ENCODE data around the gene SLC17A9. TPM values are rescaled to one million over a fixed set of nuclear protein-coding genes. Genes with fewer than 3 reads are reported as not detected.
"Not testable (repeated sequence)": the region's sequence is repeated elsewhere in the genome, so short reads cannot be mapped to it uniquely, and the experiment has no call there.

Gene SLC17A9
- total RNA-seq, 1 experiment from 2014 or later: not detected

DNA sequence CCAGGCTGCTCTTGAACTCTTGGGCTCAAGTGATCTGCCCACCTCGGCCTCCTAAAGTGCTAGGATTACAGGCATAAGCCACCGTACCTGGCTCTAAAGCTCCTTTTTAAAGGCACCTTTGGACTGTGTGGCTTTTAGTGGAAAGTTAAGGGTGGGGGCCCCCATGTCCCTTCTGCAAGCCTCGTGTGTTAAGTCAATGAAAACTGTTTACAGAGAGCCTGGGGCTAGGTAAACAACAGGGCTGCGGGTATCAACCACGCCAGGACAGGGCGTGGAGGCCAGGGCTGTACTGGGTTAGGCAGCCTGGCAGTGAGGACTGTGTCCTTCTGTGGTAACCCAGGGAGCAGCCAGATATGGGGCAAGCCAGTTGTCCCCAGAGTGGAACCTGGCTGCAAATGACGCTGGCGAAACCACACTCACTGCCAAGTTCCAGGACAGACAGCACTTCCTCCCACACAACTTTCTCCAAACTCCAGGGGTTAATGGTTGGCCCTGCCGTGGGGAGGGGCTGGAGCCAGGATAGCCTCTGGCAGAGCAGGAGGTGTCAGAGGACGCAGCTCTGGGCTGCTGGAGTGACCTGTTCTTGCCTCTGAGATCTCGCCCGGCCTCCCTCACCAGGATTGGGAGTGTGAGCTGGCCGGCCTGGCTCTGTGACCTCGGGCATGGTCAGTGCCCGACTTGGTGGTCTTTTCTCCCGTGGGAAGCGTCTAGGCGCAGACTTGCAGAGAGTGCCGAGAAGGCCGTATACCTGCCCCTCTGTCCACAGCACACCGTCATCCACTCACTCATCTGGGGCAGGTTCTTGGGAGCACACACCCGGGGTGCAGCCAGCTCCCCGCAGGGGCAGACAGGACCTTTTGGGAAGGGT, 3.2 kb downstream of the SLC17A9 start:
- DNase-seq (ENCODE audit: low read depth): no peak

DNA sequence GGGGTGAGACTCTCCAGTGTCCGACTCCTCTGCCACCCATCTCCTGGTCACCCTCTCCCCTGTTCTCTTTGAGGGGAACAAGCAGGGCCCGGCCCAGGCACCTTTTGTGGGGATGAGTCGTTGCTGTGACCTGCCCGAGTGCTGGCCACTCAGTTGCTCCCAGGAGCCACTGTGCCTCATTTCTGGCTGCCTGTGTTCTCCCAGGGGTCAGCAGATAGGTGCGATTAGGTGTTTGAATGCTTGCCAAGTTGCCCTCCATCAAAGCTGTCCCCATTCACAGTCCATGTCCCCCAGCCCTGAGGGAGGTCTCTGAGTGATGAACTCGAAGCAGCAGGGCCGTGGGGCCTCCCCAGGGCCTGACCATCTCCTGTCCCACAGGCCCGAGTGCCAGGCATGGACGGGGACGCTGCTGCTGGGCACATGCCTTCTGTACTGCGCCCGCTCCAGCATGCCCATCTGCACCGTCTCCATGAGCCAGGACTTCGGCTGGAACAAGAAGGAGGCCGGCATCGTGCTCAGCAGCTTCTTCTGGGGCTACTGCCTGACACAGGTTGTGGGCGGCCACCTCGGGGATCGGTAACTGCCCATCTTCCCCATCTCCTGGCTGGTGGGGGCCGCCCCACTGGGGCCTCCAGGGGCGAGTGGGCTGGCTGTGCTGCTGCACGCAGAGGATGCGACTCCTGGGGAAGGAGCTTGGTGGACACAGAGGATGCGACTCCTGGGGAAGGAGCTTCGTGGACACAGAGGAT, 4.1 kb downstream of the SLC17A9 start:
- DNase-seq (ENCODE audit: low read depth): no peak

DNA sequence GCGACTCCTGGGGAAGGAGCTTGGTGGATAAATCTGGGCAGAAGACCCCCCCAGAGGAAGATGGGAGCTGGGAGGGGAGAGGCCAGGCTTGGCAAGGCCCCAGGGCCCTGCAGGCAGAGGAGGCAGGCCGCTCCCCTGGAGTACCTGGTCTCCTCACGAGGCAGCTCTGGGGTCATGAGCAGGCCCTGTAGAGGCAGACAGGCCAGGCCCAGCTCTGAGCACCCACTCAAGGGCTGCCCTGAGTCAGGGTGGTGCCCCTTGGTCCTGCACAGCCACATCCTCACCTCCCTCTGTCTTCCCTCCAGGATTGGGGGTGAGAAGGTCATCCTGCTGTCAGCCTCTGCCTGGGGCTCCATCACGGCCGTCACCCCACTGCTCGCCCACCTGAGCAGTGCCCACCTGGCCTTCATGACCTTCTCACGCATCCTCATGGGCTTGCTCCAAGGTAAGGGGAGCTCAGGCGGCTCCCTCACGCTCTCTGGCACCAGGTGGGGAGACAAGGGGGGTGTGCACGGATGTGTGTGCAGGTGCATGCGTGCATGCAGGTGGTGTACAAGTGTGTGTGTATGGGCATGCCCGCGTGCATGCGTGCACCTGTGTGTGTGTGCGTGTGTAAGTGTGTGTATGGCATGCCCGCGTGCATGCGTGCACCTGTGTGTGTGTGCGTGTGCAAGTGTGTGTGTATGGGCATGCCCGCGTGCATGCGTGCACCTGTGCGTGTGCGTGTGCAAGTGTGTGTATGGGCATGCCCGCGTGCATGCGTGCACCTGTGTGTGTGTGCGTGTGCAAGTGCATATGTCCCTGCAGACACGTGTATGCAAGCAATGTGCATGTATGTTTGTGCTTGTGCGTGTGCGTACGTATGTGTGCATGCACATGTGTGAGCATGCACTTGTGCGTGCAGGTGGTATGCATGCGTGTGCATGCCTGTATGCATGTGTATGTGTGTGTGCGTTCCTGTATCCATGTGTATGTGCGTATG, 4.9 kb downstream of the SLC17A9 start:
- no peak for DNase-seq (ENCODE audit: low read depth)

DNA sequence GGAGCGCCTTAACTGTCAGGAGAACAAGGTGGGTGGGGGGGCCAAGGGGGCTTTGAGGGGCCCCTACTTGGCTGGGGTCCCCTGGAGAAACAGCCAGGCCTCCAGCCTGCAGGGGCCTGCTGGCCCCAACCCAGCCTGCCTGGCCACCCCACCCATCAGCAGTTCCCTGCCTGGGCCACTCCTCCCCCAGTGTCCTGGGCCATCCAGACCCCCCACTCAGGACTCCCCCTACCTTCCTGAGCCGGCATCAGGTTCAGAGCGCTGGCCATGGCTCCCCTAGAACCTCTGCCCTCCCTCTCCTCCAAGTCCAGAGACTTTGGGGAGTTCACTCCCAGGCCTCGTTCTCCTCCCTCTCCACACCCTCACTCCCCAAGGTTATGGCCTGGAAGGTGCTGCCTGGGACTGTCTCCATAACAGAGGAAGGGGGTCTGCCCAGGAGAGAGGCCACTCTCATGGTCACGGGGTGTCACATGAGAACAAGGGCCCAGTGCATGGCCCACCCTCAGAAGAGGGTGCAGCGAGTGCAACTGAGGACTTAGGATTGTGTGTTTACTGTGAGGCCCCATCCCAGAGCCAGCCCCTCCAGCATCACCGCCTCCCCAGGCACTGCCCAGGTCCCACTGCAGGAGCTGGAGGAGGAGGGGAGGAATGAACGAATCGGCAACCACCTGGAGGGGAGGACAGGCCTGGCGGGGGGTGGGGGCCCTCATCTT, 6.0 kb downstream of the SLC17A9 start:
- DNase-seq (ENCODE audit: low read depth): no peak

DNA sequence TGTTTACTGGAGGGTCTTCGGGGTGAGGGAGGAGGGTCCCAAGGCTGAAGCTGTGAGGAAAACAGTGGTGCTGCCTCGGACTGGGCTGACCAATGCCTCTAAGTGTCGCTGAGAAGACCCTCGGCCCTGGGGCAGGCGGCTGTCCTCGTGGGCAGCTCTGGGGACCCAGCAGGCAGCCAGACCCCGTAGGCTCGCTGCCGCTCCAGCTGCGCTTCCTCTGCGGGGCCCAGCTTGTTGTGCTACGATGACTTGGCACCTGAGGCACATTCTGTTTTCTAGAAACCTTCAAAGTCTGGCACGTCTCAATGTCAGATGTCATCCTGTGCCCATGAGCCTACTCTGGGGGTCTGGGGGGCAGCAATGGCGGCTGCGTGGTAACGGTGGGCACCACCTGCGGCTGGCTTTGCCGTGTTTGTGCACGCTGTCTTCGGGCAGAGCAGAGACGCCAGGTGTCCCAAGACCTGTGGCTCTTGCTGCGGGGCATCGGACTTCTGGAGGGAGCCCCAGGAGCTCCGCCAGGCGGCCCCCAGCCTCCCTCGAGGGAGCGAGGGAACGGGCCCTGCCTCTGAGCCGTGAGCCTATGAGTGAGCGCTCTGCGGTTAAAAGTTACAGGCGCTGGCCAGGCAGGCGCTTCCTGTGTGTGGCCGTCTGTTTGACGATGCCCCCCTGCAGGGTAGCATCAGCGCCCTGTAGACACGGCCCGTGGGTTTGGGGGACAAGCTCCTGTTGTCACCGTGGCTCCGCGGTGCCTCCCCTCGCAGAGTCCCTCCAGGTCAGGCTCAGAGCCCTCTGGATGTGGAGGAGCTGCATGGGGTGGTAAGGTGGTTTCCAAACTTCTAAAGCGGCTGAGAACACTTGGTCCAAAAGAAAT, 6.8 kb downstream of the SLC17A9 start:
- DNase-seq (ENCODE audit: low read depth): no peak

DNA sequence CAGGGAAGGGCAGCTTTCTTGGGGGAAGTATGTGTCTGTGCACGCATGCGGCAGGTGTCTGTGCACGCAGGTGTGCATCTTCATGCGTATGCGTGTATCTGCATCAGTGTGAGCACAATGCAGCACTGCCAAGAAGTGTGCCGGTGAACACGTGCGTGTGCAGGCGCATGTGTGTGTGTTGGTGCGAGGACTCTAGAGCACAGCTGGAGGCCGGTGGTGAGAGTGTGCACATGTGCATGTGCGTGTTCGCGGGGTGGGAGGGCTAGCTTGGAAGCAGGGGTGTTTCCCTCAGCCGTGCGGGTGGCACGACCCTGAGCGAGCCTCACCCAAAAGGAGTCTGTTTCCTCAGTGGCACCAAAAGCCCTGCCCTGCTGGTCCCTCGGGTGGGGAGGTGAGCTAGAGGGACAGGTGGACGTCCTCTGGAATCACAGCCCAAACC, 7.5 kb downstream of the SLC17A9 start:
- no peak for DNase-seq (ENCODE audit: low read depth)

DNA sequence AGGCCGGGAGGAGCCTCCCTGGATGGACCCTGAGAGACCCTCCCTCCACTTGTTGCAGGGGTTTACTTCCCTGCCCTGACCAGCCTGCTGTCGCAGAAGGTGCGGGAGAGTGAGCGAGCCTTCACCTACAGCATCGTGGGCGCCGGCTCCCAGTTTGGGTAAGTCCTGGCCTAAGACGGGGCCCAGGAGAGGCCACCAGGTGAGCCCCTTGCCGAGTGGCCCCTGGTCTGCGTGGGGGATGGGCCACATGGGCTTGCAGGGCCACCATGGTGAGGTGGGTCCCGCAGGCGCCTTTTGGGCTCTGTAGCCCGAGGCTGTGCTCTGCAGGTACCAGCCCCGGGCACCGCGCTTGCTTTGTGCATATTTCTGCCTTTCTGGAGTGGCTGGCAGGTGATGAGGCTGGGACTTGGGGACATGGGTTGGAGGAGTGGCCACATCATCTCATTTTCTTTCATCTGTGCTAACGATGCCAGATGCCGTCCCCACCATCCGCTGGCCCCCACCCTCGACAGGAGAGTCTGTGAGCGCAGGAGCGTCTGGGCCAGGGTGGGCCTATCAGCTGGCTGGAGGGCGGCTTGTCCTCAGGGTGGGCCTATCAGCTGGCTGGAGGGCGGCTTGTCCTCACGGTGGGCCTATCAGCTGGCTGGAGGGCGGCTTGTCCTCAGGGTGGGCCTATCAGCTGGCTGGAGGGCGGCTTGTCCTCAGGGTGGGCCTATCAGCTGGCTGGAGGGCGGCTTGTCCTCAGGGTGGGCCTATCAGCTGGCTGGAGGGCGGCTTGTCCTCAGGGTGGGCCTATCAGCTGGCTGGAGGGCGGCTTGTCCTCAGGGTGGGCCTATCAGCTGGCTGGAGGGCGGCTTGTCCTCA, 8.2 kb downstream of the SLC17A9 start:
- DNase-seq (ENCODE audit: low read depth): not testable (repeated sequence)

DNA sequence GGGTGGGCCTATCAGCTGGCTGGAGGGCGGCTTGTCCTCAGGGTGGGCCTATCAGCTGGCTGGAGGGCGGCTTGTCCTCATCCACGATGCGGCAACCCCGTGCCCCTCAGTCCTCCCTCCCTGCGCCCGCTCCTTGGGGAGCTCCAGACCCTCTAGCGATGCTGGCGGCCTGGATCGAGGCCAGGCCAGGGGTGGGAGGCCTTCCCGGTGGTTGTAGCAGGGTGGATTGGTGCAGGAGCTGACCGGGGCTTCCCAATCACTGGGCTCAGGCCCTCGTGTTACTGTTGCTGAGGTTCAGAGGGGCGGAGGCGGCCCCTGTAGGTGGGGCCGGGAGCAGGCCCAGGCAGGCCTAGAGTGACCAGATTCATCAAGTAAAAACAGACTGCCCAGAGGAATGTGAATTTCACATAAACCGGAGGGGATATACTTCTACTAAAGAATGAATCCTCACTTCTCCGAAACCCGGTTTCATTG, 8.8 kb downstream of the SLC17A9 start:
- DNase-seq (ENCODE audit: low read depth): no peak

DNA sequence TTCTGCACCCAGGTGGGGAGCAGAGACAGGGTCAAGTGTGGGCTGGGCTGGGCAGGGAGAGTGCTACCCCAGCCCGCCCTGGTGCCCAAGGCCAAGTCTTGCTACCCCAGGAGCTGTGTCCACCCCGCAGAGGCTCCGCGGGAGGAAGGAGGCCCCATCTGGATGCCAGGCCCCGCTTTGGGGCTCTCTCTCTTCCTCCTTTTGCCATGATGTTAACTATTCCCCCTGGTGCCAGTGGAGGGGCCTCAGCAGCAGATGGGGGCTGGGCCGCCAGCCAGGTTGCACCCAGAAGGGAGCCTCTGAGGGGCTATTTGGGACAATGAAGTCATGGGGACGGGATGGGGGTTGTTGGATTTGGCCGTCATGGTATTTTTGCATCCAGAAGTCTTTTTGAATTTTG, 9.3 kb downstream of the SLC17A9 start:
- no peak for DNase-seq (ENCODE audit: low read depth)

DNA sequence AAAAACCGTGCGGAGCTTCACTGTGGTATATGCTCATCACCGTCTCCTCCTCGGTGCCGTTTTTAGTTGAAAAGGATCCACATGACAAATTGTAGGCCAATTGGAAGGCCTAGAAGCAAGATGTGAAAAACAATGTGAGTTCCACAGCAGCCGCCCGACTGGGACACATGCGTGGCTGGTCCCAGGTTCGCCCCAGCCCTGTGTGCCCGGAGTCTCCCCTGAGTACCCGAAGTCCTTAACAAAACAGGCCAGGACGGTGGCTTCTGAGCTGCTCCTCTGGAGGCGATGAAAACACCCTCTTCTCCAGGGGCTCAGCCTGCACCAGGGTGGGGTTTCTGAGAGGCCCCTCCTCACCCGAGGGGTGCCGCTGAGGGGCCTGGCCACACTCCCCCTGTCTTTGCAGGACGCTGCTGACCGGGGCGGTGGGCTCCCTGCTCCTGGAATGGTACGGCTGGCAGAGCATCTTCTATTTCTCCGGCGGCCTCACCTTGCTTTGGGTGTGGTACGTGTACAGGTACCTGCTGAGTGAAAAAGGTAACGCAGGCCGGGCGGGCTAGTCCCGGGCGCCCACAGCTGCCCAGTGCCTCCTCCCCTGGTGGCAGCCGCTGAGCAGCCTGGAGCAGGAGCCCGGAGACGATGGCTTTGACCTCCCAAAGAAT, 9.8 kb downstream of the SLC17A9 start:
- no peak for DNase-seq (ENCODE audit: low read depth)

DNA sequence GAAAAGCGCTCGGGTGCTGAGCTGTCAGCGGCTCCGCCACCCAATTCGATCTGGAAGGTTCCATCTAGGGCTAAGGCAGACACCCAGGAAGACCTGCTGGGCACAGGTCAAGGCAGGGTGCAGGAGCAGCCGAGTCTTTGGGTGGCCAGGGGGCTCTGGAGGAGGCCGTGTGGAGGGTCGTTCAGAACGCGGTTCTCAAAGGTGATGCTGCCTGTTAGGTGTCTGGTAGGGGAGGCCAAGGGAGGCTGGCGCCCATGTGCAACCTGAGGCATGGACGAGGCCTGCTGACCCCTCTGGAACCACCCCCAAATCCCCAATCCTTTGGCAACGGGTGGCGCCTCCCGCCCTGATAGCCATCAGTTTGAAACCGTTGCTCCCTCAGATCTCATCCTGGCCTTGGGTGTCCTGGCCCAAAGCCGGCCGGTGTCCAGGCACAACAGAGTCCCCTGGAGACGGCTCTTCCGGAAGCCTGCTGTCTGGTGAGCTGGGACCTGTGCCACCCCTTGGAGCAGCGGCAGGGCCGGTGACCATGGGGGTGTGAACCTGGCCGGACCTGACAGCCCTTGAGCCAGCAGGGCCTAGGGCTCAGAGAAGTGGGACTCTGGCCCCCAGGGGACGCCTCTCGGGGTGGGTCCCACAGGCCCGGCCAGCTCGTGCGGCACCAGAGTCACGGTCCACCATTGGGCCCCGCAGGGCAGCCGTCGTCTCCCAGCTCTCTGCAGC, 10.5 kb downstream of the SLC17A9 start:
- DNase-seq (ENCODE audit: low read depth): no peak

DNA sequence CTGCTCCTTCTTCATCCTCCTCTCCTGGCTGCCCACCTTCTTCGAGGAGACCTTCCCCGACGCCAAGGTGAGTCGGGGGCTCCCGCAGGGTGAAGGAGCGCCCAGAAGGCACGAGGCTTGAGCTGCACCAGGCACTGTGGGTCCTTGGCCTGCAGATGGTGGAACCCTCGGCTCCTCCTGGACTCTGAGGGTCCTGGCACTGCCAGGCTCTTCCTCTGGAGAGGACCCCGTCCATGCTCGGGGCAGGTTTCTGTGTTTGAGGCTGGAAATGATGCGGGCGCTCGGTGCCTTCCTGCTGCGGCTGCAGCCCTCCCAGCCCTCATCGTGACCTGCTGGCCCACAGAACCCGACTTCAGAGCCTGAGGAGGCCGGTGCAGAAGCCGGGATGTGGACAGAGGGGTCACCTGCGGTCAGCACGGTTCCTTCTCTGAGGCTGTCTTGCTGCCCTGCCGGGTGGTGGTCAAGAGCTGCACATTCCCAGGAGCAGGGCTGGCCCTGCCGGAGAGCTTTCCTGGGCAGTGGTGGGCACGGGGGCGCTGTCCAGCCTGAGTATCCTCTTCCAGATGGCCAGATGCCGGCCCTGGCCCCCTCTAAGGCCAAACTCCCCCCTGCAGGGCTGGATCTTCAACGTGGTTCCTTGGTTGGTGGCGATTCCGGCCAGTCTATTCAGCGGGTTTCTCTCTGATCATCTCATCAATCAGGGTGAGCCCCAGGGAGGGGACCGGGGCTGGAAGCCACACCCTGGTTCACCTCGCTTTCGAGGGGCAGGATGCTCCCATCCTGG, 11.3 kb downstream of the SLC17A9 start:
- DNase-seq (ENCODE audit: low read depth): no peak

DNA sequence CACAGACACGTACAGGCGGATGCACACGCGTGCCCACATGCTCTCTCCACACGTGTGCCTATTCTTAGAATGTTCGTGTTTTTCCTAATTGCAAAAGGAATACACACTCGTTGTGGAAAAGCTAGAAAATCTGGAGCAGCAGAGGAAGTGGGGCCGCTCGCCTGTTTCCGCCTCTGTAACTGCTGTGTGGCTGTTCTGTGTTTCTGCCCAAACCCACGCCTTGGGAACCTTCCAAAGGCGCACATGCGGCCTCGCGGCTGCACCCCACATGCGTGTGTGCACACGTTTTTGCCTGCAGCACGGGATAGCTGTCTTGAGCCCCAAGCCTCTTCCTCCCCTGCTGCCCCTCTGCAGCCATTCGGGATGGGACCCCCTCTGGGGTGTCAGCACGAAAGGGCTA, 12.2 kb downstream of the SLC17A9 start:
- no peak for DNase-seq (ENCODE audit: low read depth)

DNA sequence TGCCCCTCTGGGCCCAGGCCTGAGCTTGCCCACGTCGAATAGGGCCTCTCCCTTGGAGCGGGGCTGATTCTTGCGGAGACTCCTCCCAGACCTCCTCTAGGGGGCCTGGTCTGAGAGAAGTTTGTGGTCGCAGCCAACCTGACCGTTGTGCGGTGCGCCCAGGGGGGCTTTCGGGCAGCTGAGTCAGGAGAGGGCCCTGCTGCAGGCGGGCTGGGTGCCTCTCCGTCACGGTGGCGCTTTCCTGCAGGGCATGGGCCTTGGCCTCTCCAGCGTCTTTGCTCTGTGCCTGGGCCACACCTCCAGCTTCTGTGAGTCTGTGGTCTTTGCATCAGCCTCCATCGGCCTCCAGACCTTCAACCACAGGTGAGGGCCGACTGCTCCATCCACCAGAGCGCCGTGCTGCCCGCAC, 12.9 kb downstream of the SLC17A9 start:
- no peak for DNase-seq (ENCODE audit: low read depth)

DNA sequence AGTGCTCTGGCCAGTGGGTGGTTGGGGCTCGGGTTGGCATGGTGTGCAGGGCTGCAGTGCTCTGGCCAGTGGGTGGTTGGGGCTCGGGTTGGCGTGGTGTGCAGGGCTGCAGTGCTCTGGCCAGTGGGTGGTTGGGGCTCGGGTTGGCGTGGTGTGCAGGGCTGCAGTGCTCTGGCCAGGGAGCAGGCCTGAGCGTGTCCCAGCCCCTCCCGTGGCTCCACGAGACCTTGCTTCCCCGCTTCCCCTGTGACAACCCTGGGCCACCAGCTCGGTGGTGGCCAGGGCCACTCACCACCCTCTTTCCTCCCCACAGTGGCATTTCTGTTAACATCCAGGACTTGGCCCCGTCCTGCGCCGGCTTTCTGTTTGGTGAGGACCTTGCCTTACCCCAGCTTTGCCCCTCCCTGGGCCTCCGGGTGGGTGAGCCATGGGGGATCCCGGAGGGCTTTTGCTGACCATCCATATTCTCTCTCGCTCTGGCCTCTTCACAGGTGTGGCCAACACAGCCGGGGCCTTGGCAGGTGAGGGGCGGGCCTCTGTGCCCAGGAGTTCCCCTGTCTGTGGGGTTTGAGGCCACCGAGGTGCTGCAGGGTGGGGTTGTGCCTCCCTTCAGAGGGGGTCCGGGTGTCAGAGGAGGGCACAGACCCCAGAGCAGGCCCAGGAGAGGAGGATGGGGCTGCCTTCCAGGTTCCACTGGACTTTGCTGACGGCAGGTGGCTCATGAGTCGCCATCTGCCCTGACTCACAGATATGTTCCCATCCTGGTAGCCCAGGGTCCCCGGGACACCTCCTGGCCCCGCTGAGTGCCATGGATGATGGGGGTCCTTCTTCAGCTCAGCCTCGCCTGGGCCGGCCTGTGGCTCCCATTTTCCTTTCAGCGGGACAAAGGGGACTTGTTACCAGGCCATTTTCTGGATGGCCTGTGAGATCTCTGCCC, 14.0 kb downstream of the SLC17A9 start:
- DNase-seq (ENCODE audit: low read depth): no peak

DNA sequence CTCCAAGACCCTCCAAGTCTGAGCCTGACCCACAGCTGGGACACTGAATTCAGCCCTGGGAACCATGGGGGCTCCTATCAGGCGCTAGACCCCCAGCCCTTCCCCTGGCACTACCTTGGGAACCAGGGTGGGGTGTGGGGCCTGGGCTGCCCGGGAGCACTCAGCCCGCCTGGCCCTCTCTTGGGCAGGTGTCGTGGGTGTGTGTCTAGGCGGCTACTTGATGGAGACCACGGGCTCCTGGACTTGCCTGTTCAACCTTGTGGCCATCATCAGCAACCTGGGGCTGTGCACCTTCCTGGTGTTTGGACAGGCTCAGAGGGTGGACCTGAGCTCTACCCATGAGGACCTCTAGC, 14.6 kb downstream of the SLC17A9 start:
- no peak for DNase-seq (ENCODE audit: low read depth)
